ENCODE data around the gene LAPTM4A.
"Not testable (repeated sequence)": the region's sequence is repeated elsewhere in the genome, so short reads cannot be mapped to it uniquely, and the experiment has no call there.

Gene LAPTM4A

DNA sequence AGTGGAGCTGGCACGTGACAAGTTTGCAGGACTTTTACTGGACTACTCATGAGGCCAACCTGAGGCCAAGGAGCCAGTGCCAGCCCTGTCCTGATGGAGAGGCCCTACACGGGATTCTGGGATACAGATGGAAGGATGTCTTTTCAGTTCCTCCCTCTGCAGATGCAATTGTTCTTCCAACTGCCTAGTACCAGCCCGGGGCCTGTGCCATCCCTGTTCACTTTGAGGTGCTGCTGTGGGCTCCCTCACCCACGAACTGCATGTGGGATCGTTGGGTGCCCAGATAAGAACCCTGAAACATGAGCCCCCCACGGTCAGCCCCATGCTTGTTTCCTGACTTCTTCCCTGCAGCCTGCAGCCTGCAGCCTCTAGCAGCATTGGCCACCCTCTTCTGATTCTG is 25.3 kb upstream of the LAPTM4A start:
- DNase-seq (ENCODE audit: low read depth) = no peak

- DNase-seq (ENCODE audit: low read depth) = no peak
These were observed 23.5 kb upstream of the LAPTM4A start for GRCh38 chr2:20074901-20075300.

GRCh38 chr2:20074046-20074648 is 22.7 kb upstream of the LAPTM4A start:
- DNase-seq (ENCODE audit: low read depth) = not testable (repeated sequence)

GRCh38 chr2:20073460-20073859 is 22.0 kb upstream of the LAPTM4A start:
- DNase-seq (ENCODE audit: low read depth) = no peak

- no peak for DNase-seq (ENCODE audit: low read depth)
These were observed 21.2 kb upstream of the LAPTM4A start for GRCh38 chr2:20072436-20073158.

- no peak for DNase-seq (ENCODE audit: low read depth)
These were observed 20.3 kb upstream of the LAPTM4A start for GRCh38 chr2:20071397-20072383.

- DNase-seq (ENCODE audit: low read depth) = no peak
These were observed 18.3 kb upstream of the LAPTM4A start for GRCh38 chr2:20069756-20070155.

GRCh38 chr2:20067992-20068584 is 16.7 kb upstream of the LAPTM4A start:
- DNase-seq (ENCODE audit: low read depth) = no peak

DNA sequence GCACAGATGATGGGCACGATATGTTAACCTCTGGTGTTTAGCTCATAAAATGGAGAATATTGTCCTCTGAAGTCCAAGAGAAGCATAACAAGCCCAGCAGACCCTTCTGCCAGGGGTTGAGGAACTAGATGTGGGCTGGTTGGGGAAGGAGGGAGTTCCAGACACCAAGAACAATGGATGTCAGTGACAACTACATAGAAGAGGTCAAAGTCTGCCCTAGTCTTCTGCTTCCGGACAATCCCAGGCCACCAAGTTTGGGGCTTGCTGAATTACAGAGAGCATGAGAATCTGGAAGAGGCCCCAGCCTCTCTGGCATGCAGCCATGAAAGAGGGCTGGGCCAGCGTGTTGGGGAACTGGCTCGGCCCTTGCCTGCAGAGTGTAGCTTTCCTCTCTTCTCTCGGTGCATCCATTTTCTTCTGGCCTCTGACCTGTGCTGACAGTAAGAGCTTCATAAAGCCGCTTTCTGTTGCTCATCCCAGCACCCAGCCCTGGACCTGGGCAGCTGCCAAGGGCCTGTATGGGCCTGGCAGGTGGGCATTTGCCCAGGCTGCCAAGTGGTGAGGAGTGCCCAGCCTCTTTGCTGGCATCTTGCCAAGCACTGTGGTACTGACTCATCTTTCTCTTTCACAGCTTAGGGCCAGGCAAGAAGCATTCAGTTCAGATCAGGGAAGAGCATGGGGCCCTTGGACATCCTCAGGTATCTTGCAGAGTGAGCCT is 14.6 kb upstream of the LAPTM4A start:
- no peak for DNase-seq (ENCODE audit: low read depth)

- DNase-seq (ENCODE audit: low read depth) = no peak
These were observed 13.4 kb upstream of the LAPTM4A start for GRCh38 chr2:20064841-20065240.

DNA sequence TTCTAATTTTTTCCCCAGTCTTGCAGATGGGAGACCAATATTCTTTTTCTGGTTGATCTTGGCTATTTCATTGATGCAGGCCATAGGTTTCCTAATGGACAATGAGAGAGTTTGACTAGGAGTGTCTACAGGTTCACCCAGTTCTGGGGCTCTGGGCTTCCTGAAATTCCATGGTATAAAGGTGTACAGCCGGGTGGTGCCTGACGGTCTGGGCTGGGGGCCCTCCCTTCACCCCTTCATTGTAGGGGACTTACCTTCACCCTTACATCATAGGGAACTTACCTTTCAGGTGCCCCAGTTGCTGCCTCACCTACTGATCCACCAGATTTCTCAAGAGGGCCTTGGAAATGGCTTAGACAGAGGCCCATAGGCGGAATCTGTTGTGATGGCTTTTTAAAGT is 13.0 kb upstream of the LAPTM4A start:
- no peak for DNase-seq (ENCODE audit: low read depth)

DNA sequence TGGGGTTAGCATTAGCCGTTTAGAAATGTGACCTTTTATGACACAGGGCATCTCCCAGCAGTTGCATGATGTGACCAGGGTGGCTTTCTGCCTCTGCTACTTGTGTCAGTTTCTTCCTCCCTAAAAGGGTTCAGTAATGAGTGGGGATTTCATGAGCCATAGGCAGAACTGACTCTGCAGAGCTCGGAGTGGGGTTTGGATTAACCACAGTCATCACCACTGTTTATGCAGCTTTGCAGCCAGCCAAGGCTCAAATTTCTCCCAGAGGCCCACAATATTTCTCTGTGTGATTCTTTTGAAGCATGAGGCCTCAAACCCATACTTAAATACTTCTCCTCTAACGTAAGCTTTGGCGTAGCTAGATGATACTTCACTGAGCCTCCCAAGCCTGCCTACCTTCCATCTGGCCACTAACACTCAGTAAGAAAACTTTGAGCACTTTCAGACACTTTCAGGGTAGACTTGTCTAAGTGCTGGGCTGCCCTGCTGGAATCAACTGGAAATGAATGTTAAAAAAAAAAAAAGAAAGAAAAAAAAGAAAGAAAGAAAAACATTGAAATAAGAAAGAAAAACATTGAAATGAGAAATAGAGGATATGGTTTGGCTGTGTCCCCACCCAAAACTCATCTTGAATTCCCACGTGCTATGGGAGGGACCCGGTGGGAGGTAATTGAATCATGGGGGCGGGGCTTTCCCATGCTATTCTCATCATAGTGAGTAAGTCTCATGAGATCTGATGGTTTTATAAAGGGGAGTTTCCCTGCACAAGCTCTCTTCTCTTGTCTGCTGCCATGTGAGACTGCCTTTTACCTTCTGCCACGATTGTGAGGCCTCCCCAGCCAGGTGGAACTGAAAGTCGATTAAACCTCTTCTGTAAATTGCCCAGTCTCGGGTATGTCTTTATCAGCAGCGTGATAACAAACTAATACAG is 11.5 kb upstream of the LAPTM4A start:
- DNase-seq (ENCODE audit: low read depth) = no peak

DNA sequence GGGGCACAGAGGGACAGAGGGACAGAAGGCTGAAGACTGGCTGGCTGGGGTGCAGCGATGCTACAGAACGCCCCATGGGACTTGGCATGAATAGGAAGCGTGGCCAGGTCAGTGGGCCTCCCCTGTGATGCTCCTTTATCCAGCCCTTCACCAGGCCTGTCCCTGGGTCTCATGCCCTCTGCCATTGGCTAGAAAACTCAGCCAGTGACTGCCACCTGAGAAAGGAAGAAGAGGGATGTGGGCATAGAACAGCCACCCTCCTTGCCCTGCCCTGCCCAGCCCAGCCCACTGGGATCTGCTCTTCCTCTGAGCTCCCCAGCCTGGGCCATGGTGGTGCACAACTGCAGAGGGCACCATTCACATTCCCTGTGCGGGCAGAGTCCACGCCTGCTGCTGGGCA is 10.5 kb upstream of the LAPTM4A start:
- no peak for DNase-seq (ENCODE audit: low read depth)

DNA sequence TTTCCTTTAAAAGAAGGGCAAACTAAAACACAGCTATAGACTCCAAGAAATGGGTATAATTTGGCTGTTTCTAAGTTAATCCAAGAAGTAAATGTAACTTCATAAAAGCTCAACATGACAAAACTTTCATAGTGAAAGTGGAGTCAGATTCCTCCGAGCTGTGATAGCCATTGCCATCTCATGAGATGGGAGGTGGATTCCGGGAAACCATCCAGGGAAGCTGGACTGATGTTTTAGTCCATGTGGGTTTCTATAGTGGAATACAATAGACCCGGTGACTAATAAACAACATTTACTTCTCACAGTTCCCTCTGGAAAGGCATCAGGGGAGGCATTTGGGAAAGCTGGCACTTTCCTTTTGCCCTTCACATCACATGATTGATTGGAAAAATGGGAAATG is 10.0 kb upstream of the LAPTM4A start:
- DNase-seq (ENCODE audit: low read depth) = no peak

DNA sequence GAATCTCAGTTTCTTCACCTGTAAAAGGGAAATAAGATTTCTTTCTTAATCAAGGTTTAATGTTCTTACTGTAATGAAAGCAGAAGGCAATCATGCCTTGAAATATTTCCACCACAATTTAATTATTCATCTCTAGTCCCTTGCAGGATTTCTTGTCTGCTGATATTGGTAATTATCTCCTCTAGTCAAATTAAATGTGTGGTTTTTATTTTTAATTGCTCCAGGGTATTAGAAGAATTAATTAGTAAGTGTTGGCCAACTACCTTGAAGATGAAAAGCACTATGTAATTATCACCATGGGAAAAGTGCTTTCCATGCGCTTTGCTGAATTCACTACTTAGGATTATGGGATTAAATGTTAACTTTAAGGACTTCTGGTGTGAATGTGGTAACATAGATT is 8.7 kb upstream of the LAPTM4A start:
- DNase-seq (ENCODE audit: low read depth) = no peak

GRCh38 chr2:20057268-20057667 is 5.8 kb upstream of the LAPTM4A start:
- DNase-seq (ENCODE audit: low read depth) = no peak

- no peak for DNase-seq (ENCODE audit: low read depth)
These were observed 3.5 kb upstream of the LAPTM4A start for GRCh38 chr2:20054931-20055330.

DNA sequence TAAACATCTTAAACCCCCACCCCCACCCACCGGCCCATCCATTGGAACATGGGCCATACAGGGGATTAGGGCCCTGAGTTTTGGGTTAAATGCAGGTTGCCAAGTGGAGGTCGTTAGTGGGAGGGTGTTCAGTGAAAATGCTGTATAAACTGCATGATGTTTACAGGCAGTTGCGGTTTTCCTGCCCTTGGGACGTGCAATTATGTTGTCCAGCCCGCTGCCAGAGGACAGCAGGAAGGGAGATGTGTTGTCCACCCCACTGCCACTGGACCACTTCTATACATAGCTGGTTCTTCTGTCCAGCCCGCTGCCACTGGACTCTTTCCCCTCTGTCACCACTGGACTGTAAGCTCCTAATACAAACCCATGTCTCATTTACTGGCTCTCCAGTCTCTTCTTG is 2.7 kb upstream of the LAPTM4A start:
- no peak for DNase-seq (ENCODE audit: low read depth)

DNA sequence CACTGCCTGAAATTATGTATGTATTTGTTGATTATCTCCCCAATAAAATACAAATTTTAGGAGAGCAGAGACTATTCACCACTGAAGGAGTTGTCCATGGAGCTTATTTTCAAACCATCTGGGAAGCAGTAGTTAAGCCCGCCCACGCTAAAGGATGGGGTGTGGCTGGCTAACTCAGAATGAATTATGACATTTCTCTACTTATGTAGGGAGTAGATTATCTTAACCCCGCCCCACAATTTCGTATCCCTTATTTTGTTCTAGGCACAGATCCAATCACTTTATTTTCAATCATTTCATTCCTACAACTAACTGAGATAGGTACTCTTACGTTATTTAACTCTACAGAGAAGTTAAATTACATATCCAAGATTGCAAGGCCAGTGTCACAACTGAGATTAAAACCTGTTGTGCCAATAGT is 1.4 kb upstream of the LAPTM4A start:
- DNase-seq (ENCODE audit: low read depth) = no peak

DNA sequence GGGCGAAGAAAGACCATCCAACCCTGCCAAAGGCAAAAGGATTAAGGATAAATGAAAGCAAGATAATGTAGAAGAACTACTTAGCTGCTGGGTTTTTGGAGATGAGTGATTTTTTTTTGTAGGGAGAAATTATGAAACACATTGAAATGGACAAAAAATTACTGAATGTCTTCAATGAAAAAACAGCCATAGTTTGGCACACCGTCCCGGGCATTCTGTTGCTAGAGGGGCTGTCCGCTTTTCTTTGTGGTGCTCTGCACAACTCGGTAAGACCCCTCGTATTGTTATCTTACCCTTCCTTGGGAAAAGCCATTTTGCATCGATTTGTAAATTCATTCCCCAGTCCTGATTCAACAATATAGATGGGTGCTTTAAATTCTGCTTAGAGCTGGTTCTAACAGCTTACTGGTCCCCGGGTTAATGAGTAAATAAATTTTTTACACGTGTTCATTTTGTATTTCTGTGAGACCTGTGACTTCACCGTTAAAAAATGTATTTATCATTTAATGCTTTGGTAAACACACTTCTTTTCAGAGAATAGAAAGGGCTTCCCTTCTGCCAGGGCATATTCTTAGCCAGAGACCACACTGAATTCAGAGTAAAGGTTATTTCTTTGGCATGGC is 912 bp upstream of the LAPTM4A start:
- DNase-seq (ENCODE audit: low read depth) = no peak
